ENCODE data around the gene ALDH1A3.
"Not testable (repeated sequence)": the region's sequence is repeated elsewhere in the genome, so short reads cannot be mapped to it uniquely, and the experiment has no call there.

GRCh38 chr15:100851428-100852015, 28.1 kb upstream of the ALDH1A3 start:
- TF ChIP-seq CTCF, POLR2A, POLR2AphosphoS5, EP300 (IDR thresholded peaks at IDR 0.05): not testable (repeated sequence)

Measured in suprapubic skin (tissue), 4 donors.